ENCODE measurements around the gene SNX30.
"Not testable (repeated sequence)": the region's sequence is repeated elsewhere in the genome, so short reads cannot be mapped to it uniquely, and the experiment has no call there.

SNX30 gene, protein sequence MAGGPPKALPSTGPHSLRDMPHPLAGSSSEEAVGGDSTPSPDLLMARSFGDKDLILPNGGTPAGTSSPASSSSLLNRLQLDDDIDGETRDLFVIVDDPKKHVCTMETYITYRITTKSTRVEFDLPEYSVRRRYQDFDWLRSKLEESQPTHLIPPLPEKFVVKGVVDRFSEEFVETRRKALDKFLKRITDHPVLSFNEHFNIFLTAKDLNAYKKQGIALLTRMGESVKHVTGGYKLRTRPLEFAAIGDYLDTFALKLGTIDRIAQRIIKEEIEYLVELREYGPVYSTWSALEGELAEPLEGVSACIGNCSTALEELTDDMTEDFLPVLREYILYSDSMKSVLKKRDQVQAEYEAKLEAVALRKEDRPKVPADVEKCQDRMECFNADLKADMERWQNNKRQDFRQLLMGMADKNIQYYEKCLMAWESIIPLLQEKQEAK

DNA sequence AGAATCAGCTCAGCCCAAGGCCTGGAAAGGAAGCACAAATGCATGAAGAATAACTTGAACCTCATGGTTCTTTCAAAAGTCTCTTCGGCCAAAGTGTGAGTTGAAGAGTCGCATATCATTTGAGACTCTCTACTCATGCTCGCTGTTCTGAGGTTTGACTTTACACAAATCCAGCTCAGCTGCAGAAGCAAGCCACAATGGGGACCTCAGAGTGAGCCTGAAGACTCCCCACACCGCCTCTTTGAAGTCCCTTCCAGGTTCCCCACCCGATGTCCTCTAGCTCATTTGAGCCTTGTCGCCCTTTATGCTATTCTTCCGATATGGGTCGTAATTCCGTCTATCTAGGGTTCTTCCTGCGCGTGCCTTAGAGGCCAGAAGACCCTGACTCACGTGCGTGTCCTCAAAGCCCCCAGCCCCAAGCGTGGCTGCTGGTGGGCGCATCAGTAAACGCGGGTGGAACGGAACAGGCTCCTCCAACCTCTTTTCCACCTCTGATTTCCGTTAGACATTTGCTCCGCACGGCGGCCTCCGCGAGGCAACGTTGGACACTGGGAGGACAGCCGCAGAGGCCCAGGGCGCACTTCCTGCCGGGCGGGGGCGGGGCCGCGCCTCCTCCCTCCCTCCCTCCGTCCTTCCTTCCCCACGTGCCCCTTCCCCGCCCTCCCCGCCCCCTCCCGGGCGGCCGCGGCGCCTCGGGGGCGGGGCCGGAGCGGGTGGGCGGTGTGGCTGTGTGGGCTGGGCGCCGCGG lies at the start of gene SNX30:
SNX30 (plus strand) TSS at position 745 of the 748 bp plus-strand sequence. CDS start 242 bp downstream, outside the sequence.
- in situ Hi-C loops (cut with HindIII; ENCODE audit: low sequenced_read_pairs) = no loop called here

DNA sequence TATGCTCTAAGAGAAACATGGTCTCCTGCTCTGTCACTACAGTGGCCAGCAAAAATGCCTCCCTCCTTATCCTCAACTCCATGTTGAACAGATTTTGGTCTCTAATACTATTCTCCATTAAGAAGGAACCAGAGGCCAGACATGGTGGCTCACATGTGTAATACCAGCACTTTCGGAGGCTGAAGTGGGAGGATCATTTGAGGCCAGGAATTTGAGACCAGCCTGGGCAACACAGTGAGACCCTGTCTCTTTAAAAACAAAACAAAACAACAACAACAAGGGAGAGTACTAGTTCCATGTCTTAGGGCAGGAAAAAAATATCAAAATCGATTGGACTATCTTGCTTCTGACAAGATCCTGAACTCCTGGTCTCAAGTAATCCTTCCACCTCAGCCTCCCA lies 47.3 kb upstream of the SNX30 start:
- in situ Hi-C loops (cut with HindIII; ENCODE audit: low sequenced_read_pairs) = no loop called here

DNA sequence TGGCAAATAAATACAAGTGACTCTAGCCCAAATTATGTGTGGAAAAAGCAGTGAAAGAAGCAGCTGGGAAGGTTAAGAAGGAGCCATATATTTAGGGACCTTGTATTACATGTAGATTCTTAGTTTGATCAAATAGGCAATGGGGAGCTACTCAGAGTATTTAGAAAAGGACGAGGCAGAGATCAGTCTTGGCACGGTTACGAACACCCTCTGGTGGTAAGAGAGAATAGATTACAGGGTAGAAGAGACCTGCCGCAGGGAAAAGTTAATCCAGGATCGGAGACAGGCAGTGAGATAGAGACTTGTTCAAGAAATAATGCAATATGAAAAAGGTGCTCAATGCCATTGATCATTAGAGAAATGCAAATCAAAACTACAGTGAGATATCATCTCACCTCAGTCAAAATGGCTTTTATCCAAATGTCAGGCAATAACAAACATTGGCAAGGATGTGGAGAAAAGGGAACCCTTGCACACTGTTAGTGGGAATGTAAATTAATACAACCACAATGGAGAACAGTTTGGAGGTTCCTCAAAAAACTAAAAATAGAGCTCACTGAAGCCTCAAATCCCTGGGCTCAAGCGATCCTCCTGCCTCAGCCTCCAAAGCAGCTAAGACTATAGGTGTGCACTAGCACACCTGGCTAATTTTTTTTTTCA lies 44.7 kb upstream of the SNX30 start:
- in situ Hi-C loops (cut with HindIII; ENCODE audit: low sequenced_read_pairs) = no loop called here

DNA sequence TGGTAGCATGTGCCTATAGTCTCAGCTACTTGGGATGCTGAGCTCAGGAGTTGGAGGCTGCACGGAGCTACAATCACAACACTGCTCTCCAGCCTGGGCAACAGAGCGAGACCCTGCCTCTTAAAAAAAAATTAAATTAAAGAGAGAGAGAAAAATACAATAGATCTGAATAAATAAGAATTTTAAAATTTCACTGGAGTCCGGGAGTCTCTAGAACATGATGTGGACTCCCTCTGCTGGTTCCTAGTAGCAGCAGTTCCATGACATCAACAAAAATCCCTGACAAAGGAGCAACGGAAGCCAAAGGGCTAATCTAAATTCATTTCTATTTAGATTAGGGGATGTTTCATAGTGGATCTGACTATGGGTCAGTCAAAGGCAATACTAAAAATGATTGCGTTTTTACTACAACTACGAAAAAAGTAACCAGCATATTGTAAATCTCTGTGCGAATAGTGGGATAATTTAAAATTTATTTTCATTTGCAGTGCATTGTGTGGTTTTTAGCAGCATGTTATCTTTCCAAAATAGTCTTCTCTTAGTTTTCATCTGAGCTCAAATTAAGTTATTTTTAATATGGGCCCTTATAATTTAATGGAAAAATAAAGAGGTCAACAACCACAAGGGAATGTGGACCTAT lies 39.4 kb upstream of the SNX30 start:
- in situ Hi-C loops (cut with HindIII; ENCODE audit: low sequenced_read_pairs) = no loop called here

DNA sequence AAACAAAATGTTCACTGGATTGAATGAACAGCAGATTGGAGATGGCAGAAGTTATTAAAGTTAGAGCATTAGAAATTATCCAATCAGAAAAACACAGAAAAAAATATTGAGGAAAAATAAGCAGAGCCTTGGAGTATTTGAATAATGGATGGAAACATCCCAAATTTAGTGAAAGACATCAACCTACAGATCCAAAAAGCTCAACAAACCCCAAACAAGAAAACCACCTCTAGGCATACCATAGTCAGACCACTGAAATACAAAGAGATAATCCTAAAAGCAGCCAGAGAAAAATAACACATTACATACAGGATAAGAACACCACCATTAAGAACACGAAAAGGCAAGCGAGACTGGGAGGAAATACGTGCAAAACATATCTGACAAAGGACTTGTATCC lies 37.9 kb upstream of the SNX30 start:
- in situ Hi-C loops (cut with HindIII; ENCODE audit: low sequenced_read_pairs) = no loop called here

DNA sequence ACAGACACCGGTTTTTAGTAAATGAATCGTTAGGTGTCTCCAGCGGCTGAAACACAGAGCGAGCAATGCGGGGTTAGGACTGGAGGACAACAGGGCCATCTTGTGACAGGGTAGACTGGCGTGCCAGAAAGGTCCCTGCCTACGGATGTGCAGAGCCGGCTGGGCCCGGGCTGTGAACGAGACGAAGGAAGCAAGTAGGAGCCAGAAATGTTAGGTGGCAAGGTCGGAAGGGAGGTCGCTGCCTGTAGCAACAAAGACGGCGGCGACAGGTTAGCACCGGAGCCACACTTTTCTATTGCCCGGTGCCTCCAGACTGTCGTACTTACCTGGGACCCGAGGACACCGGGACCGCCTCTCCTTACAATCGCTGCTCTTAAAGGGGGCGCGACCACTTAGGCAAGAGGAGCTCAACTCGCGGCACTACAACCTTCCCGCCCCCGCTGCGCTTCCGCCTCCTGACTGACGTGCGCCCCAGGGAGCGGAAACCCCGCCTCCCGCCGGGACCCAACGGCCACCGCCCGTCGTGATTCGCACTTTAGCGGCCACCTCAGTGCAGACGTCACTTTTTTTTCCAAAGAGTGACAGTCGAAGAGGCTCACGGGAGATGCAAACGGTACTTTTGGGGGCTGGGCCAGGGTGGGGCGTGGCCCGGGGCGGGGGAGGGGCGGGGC lies 32.8 kb upstream of the SNX30 start, which contains the start of gene INIP:
INIP (minus strand) TSS at position 457 of the 671 bp plus-strand sequence. CDS start 1,632 bp downstream, outside the sequence.
- in situ Hi-C loops (cut with HindIII; ENCODE audit: low sequenced_read_pairs) = loop anchor here (5.0 kb wide), 1 partner anchor 80 kb away; no protein-coding TSS in a partner anchor

DNA sequence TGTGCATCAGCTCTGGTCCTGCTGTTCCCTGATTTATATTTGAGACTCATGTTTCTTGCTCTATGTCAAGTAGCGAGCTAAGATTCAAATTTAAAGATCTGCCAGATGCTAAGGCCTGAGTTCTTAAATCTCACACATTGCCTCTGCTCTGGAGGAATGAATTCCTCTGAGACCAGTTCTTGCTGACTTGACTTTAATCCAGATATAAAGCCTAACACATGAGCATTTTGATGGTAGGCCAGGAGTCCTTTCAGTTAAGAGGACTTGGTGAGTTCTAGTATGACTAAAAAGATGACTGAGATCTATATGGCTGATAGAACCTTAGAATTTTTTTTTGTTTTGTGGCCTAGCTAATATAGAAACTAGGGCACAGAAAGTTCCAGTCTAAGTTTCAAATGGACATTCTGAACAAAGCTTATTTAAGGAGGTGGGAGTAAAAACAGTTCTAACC lies 31.3 kb upstream of the SNX30 start:
- in situ Hi-C loops (cut with HindIII; ENCODE audit: low sequenced_read_pairs) = loop anchor here (5.0 kb wide), 1 partner anchor 78 kb away; no protein-coding TSS in a partner anchor

DNA sequence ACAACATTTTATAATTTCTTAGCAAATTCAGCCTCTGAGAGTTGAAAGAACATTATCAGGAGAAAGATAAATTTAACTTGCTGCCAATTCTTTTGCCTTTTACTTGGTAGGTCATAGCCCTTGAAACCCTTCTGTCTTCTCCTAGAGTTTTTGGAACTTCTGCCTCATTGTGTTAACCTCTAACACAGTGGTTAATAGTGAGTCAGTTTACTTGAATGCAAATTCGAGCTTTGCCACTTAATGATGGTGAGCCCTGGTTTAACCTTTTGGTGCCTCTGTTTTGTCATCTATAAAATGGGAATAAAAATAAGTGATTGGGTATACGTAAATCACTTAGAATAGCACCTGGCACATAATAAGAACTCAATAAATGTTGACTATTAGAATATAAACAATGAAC lies 30.9 kb upstream of the SNX30 start:
- in situ Hi-C loops (cut with HindIII; ENCODE audit: low sequenced_read_pairs) = loop anchor here (5.0 kb wide), 1 partner anchor 78 kb away; no protein-coding TSS in a partner anchor

DNA sequence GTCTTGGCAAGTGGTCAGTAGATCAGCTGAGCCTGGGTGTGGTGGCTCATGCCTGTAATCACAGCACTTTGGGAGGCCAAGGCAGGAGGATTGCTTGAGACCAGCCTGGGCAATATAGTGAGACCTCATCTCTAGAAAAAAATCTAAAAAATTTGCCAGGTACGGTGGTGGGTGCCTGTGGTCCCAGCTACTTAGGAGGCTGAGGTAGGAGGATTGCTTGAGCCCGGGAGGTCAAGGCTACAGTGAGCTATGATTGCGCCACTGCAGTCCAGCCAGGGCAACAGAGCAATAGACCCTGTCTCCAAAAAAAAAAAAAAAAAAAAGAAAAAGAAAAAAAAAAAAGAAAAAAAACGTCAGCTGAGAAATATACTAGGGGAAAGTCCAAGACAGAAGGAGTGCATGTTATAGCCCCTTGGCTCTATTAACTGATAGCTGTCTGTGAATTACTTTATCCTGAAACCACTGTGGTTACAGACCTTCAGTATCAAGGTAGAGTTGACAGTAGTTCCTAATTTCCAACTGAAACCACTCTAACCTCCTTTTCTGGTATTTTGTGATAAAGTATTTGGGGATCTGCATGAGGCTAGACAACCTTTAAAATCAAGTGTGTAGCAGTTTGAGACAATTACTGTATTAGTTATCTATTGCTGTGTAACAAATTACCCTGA lies 30.3 kb upstream of the SNX30 start:
- in situ Hi-C loops (cut with HindIII; ENCODE audit: low sequenced_read_pairs) = no loop called here

DNA sequence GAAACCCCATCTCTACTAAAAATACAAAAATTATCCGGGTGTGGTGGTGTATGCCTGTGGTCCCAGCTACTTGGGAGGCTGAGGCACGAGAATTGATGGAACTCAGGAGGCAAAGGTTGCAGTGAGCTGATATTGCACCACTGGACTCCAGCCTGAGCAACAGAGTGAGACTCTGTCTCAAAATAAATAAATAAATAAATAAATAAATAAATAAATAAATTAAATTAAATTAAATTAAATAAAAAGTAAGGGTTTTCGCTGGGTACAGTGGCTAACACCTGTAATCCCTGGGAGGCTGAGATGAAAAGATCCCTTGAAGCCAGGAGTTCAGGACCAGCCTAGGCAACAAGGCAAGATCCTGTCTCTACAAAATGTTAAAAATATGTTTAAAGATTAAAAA lies 27.8 kb upstream of the SNX30 start:
- in situ Hi-C loops (cut with HindIII; ENCODE audit: low sequenced_read_pairs) = not testable (repeated sequence)

DNA sequence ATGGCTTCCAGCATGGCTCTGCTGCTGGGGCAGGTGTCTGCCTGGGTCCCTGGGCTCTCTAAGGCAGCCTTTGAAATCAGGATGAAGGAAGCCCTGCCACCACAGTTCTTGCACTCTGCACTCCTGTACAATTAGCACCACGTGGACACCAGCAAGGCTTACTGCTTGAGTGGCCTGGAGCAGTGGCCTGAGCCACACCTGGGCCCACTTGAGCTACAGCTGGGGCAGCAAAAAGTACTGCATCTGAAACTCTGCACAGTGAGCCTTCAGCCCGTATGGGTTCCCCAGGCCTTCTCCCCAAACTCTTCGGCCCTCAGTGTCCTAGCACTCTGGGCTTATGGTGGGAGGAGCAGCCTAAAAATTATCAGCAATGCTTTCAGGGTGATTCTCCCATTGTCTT lies 24.6 kb upstream of the SNX30 start:
- in situ Hi-C loops (cut with HindIII; ENCODE audit: low sequenced_read_pairs) = loop anchor here (5.0 kb wide), 1 partner anchor 64 kb away; no protein-coding TSS in a partner anchor

DNA sequence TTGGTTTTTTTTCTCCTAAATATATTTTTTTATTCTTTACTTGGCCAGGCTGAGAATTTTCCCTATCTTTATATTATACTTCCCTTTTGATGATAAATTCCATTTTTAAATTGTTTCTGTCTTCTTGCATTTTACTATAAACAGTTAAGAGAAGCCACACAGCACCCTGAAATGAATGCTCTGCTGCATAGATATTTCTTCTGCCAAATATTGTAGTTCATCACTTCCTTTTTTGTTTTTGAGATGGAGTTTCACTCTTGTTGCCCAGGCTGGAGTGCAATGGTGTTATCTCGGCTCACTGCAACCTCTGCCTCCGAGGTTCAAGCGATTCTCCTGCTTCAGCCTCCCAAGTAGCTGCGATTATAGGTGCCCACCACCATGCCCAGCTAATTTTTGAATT lies 24.1 kb upstream of the SNX30 start:
- in situ Hi-C loops (cut with HindIII; ENCODE audit: low sequenced_read_pairs) = loop anchor here (5.0 kb wide), 1 partner anchor 64 kb away; no protein-coding TSS in a partner anchor

DNA sequence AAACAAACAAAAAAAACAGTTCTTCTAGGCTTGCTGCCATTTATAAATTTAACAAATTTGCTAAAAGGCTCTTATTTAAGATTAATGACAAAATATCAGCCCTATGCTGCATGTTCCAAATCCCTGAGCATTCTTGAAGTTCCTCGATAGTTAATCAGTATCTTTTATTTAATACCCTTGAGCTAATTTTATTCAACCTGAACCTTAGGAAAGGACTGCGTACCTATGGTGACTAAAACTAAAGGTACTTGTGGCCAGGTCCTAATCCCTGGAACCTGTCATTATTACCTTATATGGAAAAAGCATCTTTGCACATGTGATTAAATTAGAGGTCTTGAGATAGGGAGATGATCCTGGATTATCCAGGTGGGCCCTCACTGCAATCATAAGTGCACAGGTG lies 22.2 kb upstream of the SNX30 start:
- in situ Hi-C loops (cut with HindIII; ENCODE audit: low sequenced_read_pairs) = loop anchor here (5.0 kb wide), 1 partner anchor 66 kb away; no protein-coding TSS in a partner anchor

DNA sequence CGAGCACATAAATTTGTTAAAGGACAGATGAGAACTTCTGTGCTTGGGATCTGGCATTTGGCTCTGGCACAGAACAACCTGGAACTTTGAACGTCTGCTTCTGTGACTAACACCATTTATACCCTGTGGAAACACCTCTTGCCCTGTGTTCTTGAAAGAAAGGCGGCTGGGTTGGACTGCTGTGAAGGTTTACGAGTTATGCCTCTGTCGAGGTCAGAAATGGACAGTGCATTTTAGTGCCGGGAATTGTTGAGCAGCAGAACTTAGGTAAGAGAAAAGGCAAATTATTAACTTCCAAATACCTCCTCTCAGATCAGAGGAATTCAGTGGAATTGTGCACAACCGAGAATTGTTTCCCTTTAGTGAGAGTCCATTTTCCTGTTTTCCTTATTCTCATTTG lies 18.6 kb upstream of the SNX30 start:
- in situ Hi-C loops (cut with HindIII; ENCODE audit: low sequenced_read_pairs) = no loop called here

DNA sequence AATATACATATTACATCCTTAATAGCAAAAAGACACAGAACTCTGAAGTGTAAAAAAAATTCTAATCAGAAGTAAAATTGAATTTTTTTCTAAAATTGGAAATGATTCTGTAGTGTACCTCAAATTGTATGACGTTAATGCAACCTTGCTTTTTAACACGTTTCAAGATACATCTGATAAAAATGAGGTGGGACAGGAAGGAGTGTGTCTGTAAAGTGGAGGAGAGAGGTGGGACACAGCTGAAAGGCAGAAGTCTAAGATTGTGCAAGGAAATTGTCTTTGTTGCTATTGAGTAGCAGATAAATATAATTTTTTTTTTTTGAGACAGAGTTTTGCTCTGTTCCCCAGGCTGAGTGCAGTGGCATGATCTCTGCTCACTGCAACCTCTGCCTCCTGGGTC lies 15.7 kb upstream of the SNX30 start:
- in situ Hi-C loops (cut with HindIII; ENCODE audit: low sequenced_read_pairs) = no loop called here

DNA sequence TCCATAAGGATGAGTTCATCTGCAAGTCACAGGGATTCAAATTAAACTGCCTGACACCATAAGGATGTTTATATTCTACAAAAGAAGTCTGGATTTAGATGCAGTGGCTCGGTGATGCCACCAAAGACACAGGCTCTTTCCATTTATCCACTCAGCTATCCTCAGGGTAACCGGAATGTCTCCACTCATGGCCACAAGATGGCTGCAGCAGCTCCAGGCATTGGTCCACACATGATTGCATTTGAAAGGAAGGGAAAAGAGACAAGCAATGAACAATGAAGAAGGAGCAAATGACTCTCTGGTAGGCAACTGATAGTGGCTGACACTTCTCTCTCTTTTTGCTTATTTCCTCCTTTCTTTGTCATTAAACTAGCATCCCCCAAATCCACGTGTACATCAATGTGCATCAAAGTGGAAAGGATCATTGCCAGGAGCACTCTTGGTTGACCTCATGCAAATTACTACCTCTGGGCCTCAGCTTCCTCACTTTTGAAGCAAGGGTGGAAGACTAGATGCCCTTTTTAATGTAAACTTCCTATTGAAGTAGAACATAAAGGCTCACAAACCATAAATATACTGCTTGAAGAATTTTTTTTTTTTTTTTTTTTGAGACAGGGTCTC lies 7.2 kb upstream of the SNX30 start:
- in situ Hi-C loops (cut with HindIII; ENCODE audit: low sequenced_read_pairs) = no loop called here

DNA sequence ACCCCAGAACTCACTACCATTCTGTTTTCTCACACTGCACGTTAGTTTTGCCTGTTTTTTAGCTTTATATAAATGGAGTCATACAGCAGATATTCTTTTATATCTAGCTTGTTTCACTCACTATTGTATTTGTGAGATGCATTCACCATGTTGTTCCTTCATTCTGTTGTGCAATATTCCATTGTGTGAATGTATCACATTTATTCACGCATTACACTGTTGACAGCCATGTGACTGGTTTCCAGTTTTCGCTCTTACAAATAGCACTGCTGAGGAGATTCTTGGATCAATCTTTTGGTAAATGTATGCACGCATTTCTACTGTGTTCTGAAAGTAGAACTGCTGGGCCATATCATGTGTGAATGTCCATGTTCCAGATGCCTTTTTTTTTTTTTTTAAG lies 6.4 kb upstream of the SNX30 start:
- in situ Hi-C loops (cut with HindIII; ENCODE audit: low sequenced_read_pairs) = no loop called here

DNA sequence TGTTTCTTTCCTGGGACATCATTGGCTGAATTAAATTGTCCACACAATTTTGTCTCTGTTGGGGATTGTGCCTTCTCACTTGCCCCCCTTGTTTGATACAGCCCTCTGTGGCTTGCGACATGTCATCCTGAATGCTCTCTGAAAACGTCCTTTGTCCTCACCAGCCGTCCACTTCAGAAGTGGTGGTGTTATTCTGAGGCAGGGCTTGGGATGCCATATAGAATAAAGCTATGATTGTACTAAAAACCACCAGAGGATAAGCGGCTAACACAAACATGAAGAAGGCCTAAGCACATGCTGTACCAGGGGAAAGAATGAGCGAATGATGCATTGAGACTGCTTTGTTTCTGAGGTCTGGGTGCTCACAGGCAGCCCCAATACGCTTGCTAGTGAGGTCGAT lies 3.5 kb upstream of the SNX30 start:
- in situ Hi-C loops (cut with HindIII; ENCODE audit: low sequenced_read_pairs) = no loop called here

DNA sequence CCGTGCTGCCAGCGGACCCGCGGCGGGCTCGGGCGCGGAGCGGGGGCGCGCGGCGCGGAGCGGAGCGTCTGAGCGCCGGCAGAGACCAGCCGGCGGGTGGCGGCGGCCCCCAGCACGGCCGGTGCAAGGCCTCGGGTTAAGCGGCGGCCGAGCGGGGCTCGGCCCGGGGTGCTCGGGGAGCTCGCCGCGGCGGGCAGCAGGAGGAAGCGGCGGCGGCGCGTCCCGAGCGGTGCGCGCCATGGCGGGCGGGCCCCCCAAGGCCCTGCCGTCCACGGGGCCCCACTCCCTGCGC lies 150 bp downstream of the SNX30 start:
- in situ Hi-C loops (cut with HindIII; ENCODE audit: low sequenced_read_pairs) = no loop called here

All from endothelial cell of hepatic sinusoid (primary cell).